GM12878 (cell line): ENCODE measurements around the gene MYL11. TPM values are rescaled to one million over a fixed set of nuclear protein-coding genes. Genes with fewer than 3 reads are reported as not detected.

ENCODE experiments used
- ATAC-seq: fragments of 200-7000 bp; cut with Tn5 transposase; 3 replicates; pipeline ENCODE4 v1.9.1; 2020; ENCODE audit warnings: mild to moderate bottlenecking, moderate library complexity
- BruUV-seq: library from RNA; stranded (reverse); fragments of 400-500 nt; replicated peaks from 2 replicates; lab custom pipeline; 2021; lab: Mats Ljungman, UMichigan
- CTCF ChIA-PET: fragments of 300-600 bp; sonication (Branson Sonifier 250); formaldehyde crosslinking; extraction: SDS; loops from one replicate; lab custom pipeline; 2021; ENCODE audit warnings: inconsistent platforms; lab: Yijun Ruan, JAX
- POLR2A ChIA-PET: fragments of 350-600 bp; formaldehyde crosslinking; extraction: SDS; loops from one replicate; lab custom pipeline; 2021; ENCODE audit warnings: inconsistent platforms; lab: Charles Lee
- RAD21 ChIA-PET: fragments of 300-600 bp; sonication (Branson Sonifier 250); formaldehyde crosslinking; loops from one replicate; lab custom pipeline; 2023; ENCODE audit warnings: antibody characterized with exemption; ENCODE audit not compliant: unreplicated experiment; lab: Charles Lee
- SMC1A ChIA-PET: fragments of 300-600 bp; sonication (Branson Sonifier 250); formaldehyde crosslinking; loops from one replicate; lab custom pipeline; 2023; ENCODE audit not compliant: unreplicated experiment, uncharacterized antibody; lab: Charles Lee
- DNase-seq: peaks from one replicate; pipeline ENCODE4 v3.0.0-alpha.2; 2011; ENCODE audit warnings: low read depth, low spot score
- FAIRE-seq: peaks from 3 replicates; lab custom pipeline; 2011; peaks lifted over from hg19 to GRCh38; lab: Jason Lieb, UNC
- H2AFZ ChIP-seq: 2 replicates; pipeline ENCODE4 v1.6.0; 2011; ENCODE audit warnings: low read depth, low read length, control low read depth; ENCODE audit not compliant: control insufficient read depth
- H3K27ac ChIP-seq: 2 replicates; pipeline ENCODE4 v1.5.1; 2011; ENCODE audit warnings: control low read depth; ENCODE audit not compliant: control insufficient read depth, insufficient read depth
- H3K27me3 ChIP-seq, 2 experiments: replicated peaks in 1 of 2; 2 replicates each; pipeline versions ENCODE4 v1.6.0 to v1.6.1; 2011; ENCODE audit warnings: low read length in 1 of 2; ENCODE audit not compliant: control insufficient read depth in 2 of 2, insufficient read depth in 2 of 2
- H3K36me3 ChIP-seq, 2 experiments: 2 replicates each; pipeline ENCODE4 v1.5.1; 2011; ENCODE audit warnings: low read length in 1 of 2; ENCODE audit not compliant: control insufficient read depth in 2 of 2, insufficient read depth in 2 of 2
- H3K4me1 ChIP-seq: 2 replicates; pipeline ENCODE4 v1.6.1; 2011; ENCODE audit warnings: mild to moderate bottlenecking, low read length, moderate library complexity, mixed read lengths; ENCODE audit not compliant: control insufficient read depth, insufficient read depth
- H3K4me2 ChIP-seq: 2 replicates; pipeline ENCODE4 v1.6.0; 2011; ENCODE audit warnings: control low read depth; ENCODE audit not compliant: control insufficient read depth, insufficient read depth
- H3K4me3 ChIP-seq: fragments of 200-600 bp; sonication (generic); 2 replicates; pipeline ENCODE4 v1.5.1; 2016
- H3K79me2 ChIP-seq: 2 replicates; pipeline ENCODE4 v1.6.0; 2011; ENCODE audit warnings: low read length; ENCODE audit not compliant: control insufficient read depth, insufficient read depth
- H3K9ac ChIP-seq: 2 replicates; pipeline ENCODE4 v1.8.0; 2011; ENCODE audit warnings: low read length, control low read depth, mixed read lengths; ENCODE audit not compliant: control insufficient read depth, insufficient read depth
- H3K9me3 ChIP-seq: replicated peaks from 3 replicates; pipeline ENCODE4 v1.5.1; 2011; ENCODE audit warnings: mild to moderate bottlenecking, low read length; ENCODE audit not compliant: control insufficient read depth, insufficient read depth
- H4K20me1 ChIP-seq: 2 replicates; pipeline ENCODE4 v1.6.0; 2011; ENCODE audit not compliant: control insufficient read depth, insufficient read depth
- BACH1 ChIP-seq: fragments of 450-650 bp; IDR thresholded peaks from 2 replicates; pipeline ENCODE4 v1.6.1; 2017; ENCODE audit warnings: mild to moderate bottlenecking, borderline replicate concordance
- CHD4 ChIP-seq: fragments of 200-600 bp; sonication (generic); IDR thresholded peaks from 2 replicates; pipeline ENCODE4 v1.6.1; 2016; ENCODE audit warnings: mild to moderate bottlenecking
- DPF2 ChIP-seq: fragments of 450-650 bp; IDR thresholded peaks from 2 replicates; pipeline ENCODE4 v1.6.1; 2017; ENCODE audit warnings: mild to moderate bottlenecking
- FOS ChIP-seq: IDR thresholded peaks from 3 replicates; pipeline ENCODE4 v1.6.1; 2011; ENCODE audit warnings: borderline replicate concordance; ENCODE audit not compliant: insufficient read length; ENCODE audit errors: extremely low read depth
- FOXM1 ChIP-seq: IDR thresholded peaks from 2 replicates; pipeline ENCODE4 v1.6.1; 2012; ENCODE audit warnings: low read depth, mild to moderate bottlenecking, inconsistent platforms, low read length, moderate library complexity
- KDM1A ChIP-seq: fragments of 200-600 bp; sonication (generic); IDR thresholded peaks from 2 replicates; pipeline ENCODE4 v1.6.1; 2016; ENCODE audit warnings: borderline replicate concordance
- NBN ChIP-seq: fragments of 450-650 bp; IDR thresholded peaks from 2 replicates; pipeline ENCODE4 v1.6.1; 2016
- NR2C2 ChIP-seq: IDR thresholded peaks from 2 replicates; pipeline ENCODE4 v1.6.1; 2011; ENCODE audit warnings: borderline replicate concordance, low read depth; ENCODE audit not compliant: control insufficient read depth, insufficient read length
- PKNOX1 ChIP-seq: fragments of 450-650 bp; IDR thresholded peaks from 2 replicates; pipeline ENCODE4 v1.6.1; 2016; ENCODE audit warnings: mild to moderate bottlenecking
- RELA ChIP-seq: fragments of 450-650 bp; IDR thresholded peaks from 2 replicates; pipeline ENCODE4 v1.8.0; 2014; ENCODE audit warnings: borderline replicate concordance; ENCODE audit not compliant: partially characterized antibody
- SUPT20H ChIP-seq: IDR thresholded peaks from 2 replicates; pipeline ENCODE4 v1.6.1; 2011; ENCODE audit warnings: low read depth, mild to moderate bottlenecking, low read length, moderate library complexity, borderline replicate concordance; ENCODE audit not compliant: control insufficient read depth
- TARDBP ChIP-seq: IDR thresholded peaks from 2 replicates; pipeline ENCODE4 v1.6.1; 2016; ENCODE audit warnings: borderline replicate concordance
- TBL1XR1 ChIP-seq: IDR thresholded peaks from 2 replicates; pipeline ENCODE4 v1.6.1; 2012; ENCODE audit warnings: low read depth, low read length, improper control_type of control experiment
- ZNF592 ChIP-seq: fragments of 450-650 bp; IDR thresholded peaks from 2 replicates; pipeline ENCODE4 v1.6.1; 2017; ENCODE audit warnings: mild to moderate bottlenecking, moderate library complexity
- ZZZ3 ChIP-seq: IDR thresholded peaks from 2 replicates; pipeline ENCODE4 v1.6.1; 2011; ENCODE audit warnings: low read depth; ENCODE audit not compliant: control insufficient read depth, insufficient read length
- WGBS: methylation state at CpG from one replicate; pipeline ENCODE4 v1.1.6; 2016; ENCODE audit warnings: low lambda C conversion rate; ENCODE audit not compliant: insufficient replicate concordance, insufficient coverage; ENCODE audit errors: missing lambda C conversion rate; 5-methylcytosine and 5-hydroxymethylcytosine counted together
- in situ Hi-C: fragments of 300-500 bp; cut with MboI; formaldehyde crosslinking; loops from 9 replicates; pipeline ENCODE4 v1.14.3; 2018; ENCODE audit warnings: mixed read lengths
- intact Hi-C: fragments of 100-400 bp; cut with micrococcal nuclease; formaldehyde crosslinking; loops from one replicate; pipeline ENCODE4 v1.14.2; 2022; ENCODE audit not compliant: unreplicated experiment
- polyA plus RNA-seq, 11 experiments: library from polyadenylated mRNA; depleted of rRNA in 4 of 11; unstranded in 6 of 11; stranded (reverse) in 5 of 11; fragments of >200 nt; fragmentation: Nextera tagmentation in 4 of 11; fragmentation: Illumina TruSeq in 1 of 11; extraction: Ambion mirVana in 4 of 11; extraction: Trizol in 1 of 11; gene quantifications; 1 replicate in 1 of 11; 2 replicates in 10 of 11; pipeline versions ENCODE4 v1.2.1 to v1.2.3, GENCODE V29; 2011 to 2016; ENCODE audit warnings: inconsistent platforms in 2 of 11, missing spikeins in 2 of 11, low read depth in 1 of 11
- total RNA-seq, 4 experiments: library from RNA; depleted of rRNA in 3 of 4; stranded (reverse); fragments of >200 nt in 3 of 4; fragmentation: Illumina TruSeq in 1 of 4; extraction: Trizol in 1 of 4; gene quantifications; 2 replicates each; pipeline versions ENCODE4 v1.2.1 to v1.2.3, GENCODE V29; 2013 to 2021
- TF ChIP-seq, protein P1 (sequence below): fragments of 450-650 bp; IDR thresholded peaks from 2 replicates; pipeline ENCODE4 v1.6.1; 2017; ENCODE audit warnings: antibody characterized with exemption, mild to moderate bottlenecking, moderate library complexity

MYL11 gene
- total and polyA plus RNA-seq, 10 of the 15 experiments (the other 5 are each of a cell fraction or from before 2014, with no cell fraction given): 0.19 to 1.2 (median 0.61) TPM; not detected in 5

DNA sequence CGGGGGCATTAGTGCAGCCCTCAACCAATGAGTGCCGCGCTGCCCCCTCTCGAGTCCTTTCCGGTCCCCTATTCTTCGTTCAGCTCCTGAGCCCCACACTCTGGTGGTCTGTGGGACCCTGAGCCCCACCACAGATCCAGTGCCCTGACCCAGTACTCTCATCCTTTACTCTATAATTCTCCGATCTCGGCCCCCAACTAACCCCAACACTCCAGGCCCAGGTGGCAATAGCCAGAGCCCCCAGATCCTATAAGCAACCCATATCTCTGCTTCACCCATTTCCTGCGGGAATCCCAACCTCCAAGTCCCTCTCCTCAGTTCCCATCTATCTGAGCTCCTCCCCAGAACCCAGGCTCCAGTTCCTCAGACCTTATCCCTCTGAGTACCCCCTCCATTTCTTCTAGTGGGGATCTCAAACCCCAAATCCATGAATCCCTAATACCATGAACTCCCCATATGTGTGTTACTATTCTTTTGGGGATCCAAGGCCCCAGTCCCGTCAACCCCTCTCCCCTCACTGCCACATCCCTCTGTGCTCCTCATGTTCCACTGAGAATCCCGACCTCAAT is 3.3 kb upstream of the MYL11 start:
- peaks cover 16% of the 10 kb centered on the region for H3K4me1 ChIP-seq
- DNase-seq (no peak), FAIRE-seq (no peak), ATAC-seq (no peak)
- peaks cover 12% of the 10 kb centered on the region for H4K20me1 ChIP-seq
- in situ Hi-C loops: no loop called here
- ChIA-PET RAD21 (interaction anchor here (0.6 to 3.8 kb wide), 26 partner anchors 9 to 280 kb away, joined by 3 to 33 read pairs (median 6); partner anchors contain the start of genes CD2BP2, DCTPP1, SEPTIN1 and TBX6), POLR2A (interaction anchor here (0.6 to 2.5 kb wide), 23 partner anchors 11 to 926 kb away, joined by 3 to 37 read pairs (median 4); partner anchors contain the start of genes ALDOA, CD2BP2, CORO1A and DCTPP1), SMC1A (interaction anchor here (0.5 to 2.2 kb wide), 18 partner anchors 8 to 279 kb away, joined by 3 to 16 read pairs (median 5); partner anchors contain the start of genes SEPTIN1, TBX6 and ZNF48), CTCF (interaction anchor here (0.7 to 9.0 kb wide), 18 partner anchors 11 to 288 kb away, joined by 3 to 70 read pairs (median 6); partner anchors contain the start of genes CD2BP2, DCTPP1, SEPTIN1 and ZNF48)
- 13% methylated on average over 11 of the region's 11 CpGs for WGBS
- H2AFZ ChIP-seq: peak overlapping the region; percentile 68
- no peaks in the 10 kb centered on the region for H3K9me3 ChIP-seq
- BruUV-seq: TSS peak; percentile 89
- H3K79me2 ChIP-seq: peaks cover 31% of the 10 kb centered on the region
- intact Hi-C loops: loop anchor here (2.0 kb wide), 1 partner anchor 17 kb away; the partner anchor contains the start of gene CD2BP2
- peak overlapping the region; percentile 77 for H3K27ac ChIP-seq
- peak overlapping the region; percentile 94 for H3K4me2 ChIP-seq
- H3K27me3 ChIP-seq: no peaks in the 10 kb centered on the region
- no peaks in the 10 kb centered on the region for H3K36me3 ChIP-seq
- H3K9ac ChIP-seq: peak overlapping the region; percentile 69
- H3K4me3 ChIP-seq: peak overlapping the region; percentile 67
- TF ChIP-seq, protein P1, sequence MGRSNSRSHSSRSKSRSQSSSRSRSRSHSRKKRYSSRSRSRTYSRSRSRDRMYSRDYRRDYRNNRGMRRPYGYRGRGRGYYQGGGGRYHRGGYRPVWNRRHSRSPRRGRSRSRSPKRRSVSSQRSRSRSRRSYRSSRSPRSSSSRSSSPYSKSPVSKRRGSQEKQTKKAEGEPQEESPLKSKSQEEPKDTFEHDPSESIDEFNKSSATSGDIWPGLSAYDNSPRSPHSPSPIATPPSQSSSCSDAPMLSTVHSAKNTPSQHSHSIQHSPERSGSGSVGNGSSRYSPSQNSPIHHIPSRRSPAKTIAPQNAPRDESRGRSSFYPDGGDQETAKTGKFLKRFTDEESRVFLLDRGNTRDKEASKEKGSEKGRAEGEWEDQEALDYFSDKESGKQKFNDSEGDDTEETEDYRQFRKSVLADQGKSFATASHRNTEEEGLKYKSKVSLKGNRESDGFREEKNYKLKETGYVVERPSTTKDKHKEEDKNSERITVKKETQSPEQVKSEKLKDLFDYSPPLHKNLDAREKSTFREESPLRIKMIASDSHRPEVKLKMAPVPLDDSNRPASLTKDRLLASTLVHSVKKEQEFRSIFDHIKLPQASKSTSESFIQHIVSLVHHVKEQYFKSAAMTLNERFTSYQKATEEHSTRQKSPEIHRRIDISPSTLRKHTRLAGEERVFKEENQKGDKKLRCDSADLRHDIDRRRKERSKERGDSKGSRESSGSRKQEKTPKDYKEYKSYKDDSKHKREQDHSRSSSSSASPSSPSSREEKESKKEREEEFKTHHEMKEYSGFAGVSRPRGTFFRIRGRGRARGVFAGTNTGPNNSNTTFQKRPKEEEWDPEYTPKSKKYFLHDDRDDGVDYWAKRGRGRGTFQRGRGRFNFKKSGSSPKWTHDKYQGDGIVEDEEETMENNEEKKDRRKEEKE: no peak
- TF ChIP-seq TARDBP: no peak
- no peak for TF ChIP-seq SUPT20H
- TF ChIP-seq DPF2: no peak
- no peak for TF ChIP-seq ZZZ3
- TF ChIP-seq PKNOX1: no peak
- TF ChIP-seq FOXM1: no peak
- TF ChIP-seq NBN: no peak; the same call in 1 of the 2 replicates
- no peak for TF ChIP-seq RELA
- TF ChIP-seq FOS: no peak
- peak; percentile 44; the same call in 1 of the 2 replicates for TF ChIP-seq BACH1
- TF ChIP-seq KDM1A: no peak
- no peak for TF ChIP-seq CHD4
- no peak for TF ChIP-seq ZNF592
- no peak for TF ChIP-seq TBL1XR1
- TF ChIP-seq NR2C2: no peak
